Measurements from ENCODE around the gene CFAP46. TPM values are rescaled to one million over a fixed set of nuclear protein-coding genes. Genes with fewer than 3 reads are reported as not detected.
"Not testable (repeated sequence)": the region's sequence is repeated elsewhere in the genome, so short reads cannot be mapped to it uniquely, and the experiment has no call there.

CFAP46 gene
- total RNA-seq, 1 donor from 2014 or later = 1.3 TPM

- no peaks in the 10 kb centered on the region for H3K4me1 ChIP-seq (ENCODE audit: insufficient read depth, low read length)
- peaks cover 9% of the 10 kb centered on the region for H3K27me3 Mint-ChIP-seq (ENCODE audit: low read depth, unreplicated experiment)
- H3K36me3 Mint-ChIP-seq (ENCODE audit: low read depth, unreplicated experiment) = peaks cover 5% of the 10 kb centered on the region
- H3K36me3 ChIP-seq (ENCODE audit: insufficient read depth, low read length) = no peaks in the 10 kb centered on the region
- no peaks in the 10 kb centered on the region for H3K79me2 ChIP-seq (ENCODE audit: insufficient read depth, low read length)
- no peaks in the 10 kb centered on the region for H3K9me3 ChIP-seq (ENCODE audit: insufficient read depth, low read depth, low read length)
- H3K9me3 Mint-ChIP-seq (ENCODE audit: unreplicated experiment) = no peaks in the 10 kb centered on the region
- H3K4me1 Mint-ChIP-seq (ENCODE audit: low read depth, unreplicated experiment) = peaks cover 2% of the 10 kb centered on the region
- DNase-seq (ENCODE audit: low read depth) (no peak), FAIRE-seq (no peak)
- H3K27me3 ChIP-seq (ENCODE audit: insufficient read depth, low read length) = no peaks in the 10 kb centered on the region
- TF ChIP-seq EZH2 (IDR thresholded peaks at IDR 0.05; ENCODE audit: insufficient read depth, low read length) = no peak
- TF ChIP-seq, protein P1, sequence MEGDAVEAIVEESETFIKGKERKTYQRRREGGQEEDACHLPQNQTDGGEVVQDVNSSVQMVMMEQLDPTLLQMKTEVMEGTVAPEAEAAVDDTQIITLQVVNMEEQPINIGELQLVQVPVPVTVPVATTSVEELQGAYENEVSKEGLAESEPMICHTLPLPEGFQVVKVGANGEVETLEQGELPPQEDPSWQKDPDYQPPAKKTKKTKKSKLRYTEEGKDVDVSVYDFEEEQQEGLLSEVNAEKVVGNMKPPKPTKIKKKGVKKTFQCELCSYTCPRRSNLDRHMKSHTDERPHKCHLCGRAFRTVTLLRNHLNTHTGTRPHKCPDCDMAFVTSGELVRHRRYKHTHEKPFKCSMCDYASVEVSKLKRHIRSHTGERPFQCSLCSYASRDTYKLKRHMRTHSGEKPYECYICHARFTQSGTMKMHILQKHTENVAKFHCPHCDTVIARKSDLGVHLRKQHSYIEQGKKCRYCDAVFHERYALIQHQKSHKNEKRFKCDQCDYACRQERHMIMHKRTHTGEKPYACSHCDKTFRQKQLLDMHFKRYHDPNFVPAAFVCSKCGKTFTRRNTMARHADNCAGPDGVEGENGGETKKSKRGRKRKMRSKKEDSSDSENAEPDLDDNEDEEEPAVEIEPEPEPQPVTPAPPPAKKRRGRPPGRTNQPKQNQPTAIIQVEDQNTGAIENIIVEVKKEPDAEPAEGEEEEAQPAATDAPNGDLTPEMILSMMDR (IDR thresholded peaks at IDR 0.05; ENCODE audit: insufficient read depth, low read depth, low read length) = no peak
- H4K20me1 ChIP-seq (ENCODE audit: insufficient read depth, low read length) = no peaks in the 10 kb centered on the region
- H3K4me2 ChIP-seq (ENCODE audit: low read length) = no peak overlapping the region
- no peak overlapping the region for H3K4me3 ChIP-seq (ENCODE audit: insufficient read depth, low read depth, low read length)
- H3K27ac ChIP-seq (ENCODE audit: low read depth, low read length) = no peak overlapping the region
- H3K27ac Mint-ChIP-seq (ENCODE audit: unreplicated experiment) = no peak overlapping the region
- H2AFZ ChIP-seq (ENCODE audit: low read depth, low read length) = no peak overlapping the region
- no peak overlapping the region for H3K4me3 Mint-ChIP-seq (ENCODE audit: unreplicated experiment)
- no peak overlapping the region for H3K9ac ChIP-seq (ENCODE audit: low read length)
Observed at GRCh38 chr10:132925614-132926013, 16.8 kb downstream of the CFAP46 start.

- H3K4me3 Mint-ChIP-seq (ENCODE audit: unreplicated experiment) = no peak overlapping the region
- Histone ChIP-seq H3K36me3 (ENCODE audit: insufficient read depth, low read length) (no peaks in the 10 kb centered on the region), H3K9ac (ENCODE audit: low read length) (no peak overlapping the region), H4K20me1 (ENCODE audit: insufficient read depth, low read length) (no peaks in the 10 kb centered on the region), H3K27me3 (ENCODE audit: insufficient read depth, low read length) (no peaks in the 10 kb centered on the region), H3K4me2 (ENCODE audit: low read length) (no peak overlapping the region), H3K79me2 (ENCODE audit: insufficient read depth, low read length) (no peaks in the 10 kb centered on the region), H3K9me3 (ENCODE audit: insufficient read depth, low read depth, low read length) (no peaks in the 10 kb centered on the region), H2AFZ (ENCODE audit: low read depth, low read length) (no peak overlapping the region), H3K4me1 (ENCODE audit: insufficient read depth, low read length) (no peaks in the 10 kb centered on the region), H3K27ac (ENCODE audit: low read depth, low read length) (no peak overlapping the region), H3K4me3 (ENCODE audit: insufficient read depth, low read depth, low read length) (no peak overlapping the region)
- DNase-seq (ENCODE audit: low read depth) (no peak), FAIRE-seq (no peak)
- H3K27me3 Mint-ChIP-seq (ENCODE audit: low read depth, unreplicated experiment) = peaks cover 11% of the 10 kb centered on the region
- H3K27ac Mint-ChIP-seq (ENCODE audit: unreplicated experiment) = no peak overlapping the region
- no peaks in the 10 kb centered on the region for H3K9me3 Mint-ChIP-seq (ENCODE audit: unreplicated experiment)
- TF ChIP-seq, protein P1 (IDR thresholded peaks at IDR 0.05; ENCODE audit: insufficient read depth, low read depth, low read length) = no peak
- no peak for TF ChIP-seq EZH2 (IDR thresholded peaks at IDR 0.05; ENCODE audit: insufficient read depth, low read length)
- peaks cover 5% of the 10 kb centered on the region for H3K36me3 Mint-ChIP-seq (ENCODE audit: low read depth, unreplicated experiment)
- H3K4me1 Mint-ChIP-seq (ENCODE audit: low read depth, unreplicated experiment) = peaks cover 2% of the 10 kb centered on the region
Observed at GRCh38 chr10:132925071-132925561, 17.3 kb downstream of the CFAP46 start.

GRCh38 chr10:132924046-132924952, 18.1 kb downstream of the CFAP46 start:
- H3K27ac Mint-ChIP-seq (ENCODE audit: unreplicated experiment) = no peak overlapping the region
- FAIRE-seq = no peak
- H3K36me3 Mint-ChIP-seq (ENCODE audit: low read depth, unreplicated experiment) = peaks cover 2% of the 10 kb centered on the region

DNA sequence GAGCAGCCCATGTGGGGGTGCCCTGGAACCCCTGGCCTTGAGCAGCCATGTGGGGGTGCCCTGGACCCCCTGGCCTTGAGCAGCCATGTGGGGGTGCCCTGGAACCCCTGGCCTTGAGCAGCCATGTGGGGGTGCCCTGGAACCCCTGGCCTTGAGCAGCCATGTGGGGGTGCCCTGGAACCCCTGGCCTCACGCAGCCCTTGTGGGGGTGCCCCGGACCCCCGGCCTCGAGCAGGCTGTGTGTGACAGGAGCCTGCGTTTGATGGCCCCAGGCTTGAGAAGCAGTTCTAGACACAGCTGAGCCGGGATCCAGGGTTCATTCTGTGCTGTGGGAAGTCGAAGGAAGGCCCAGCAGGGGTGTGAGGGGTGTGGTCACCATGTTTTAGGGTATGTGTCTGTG, 19.0 kb downstream of the CFAP46 start:
- not testable (repeated sequence) for H3K27ac Mint-ChIP-seq (ENCODE audit: unreplicated experiment); H3K4me3 ChIP-seq (ENCODE audit: insufficient read depth, low read depth, low read length); H3K9me3 ChIP-seq (ENCODE audit: insufficient read depth, low read depth, low read length); H3K27me3 ChIP-seq (ENCODE audit: insufficient read depth, low read length); H2AFZ ChIP-seq (ENCODE audit: low read depth, low read length); H3K36me3 ChIP-seq (ENCODE audit: insufficient read depth, low read length); H3K27ac ChIP-seq (ENCODE audit: low read depth, low read length); H3K36me3 Mint-ChIP-seq (ENCODE audit: low read depth, unreplicated experiment); DNase-seq (ENCODE audit: low read depth); H3K4me1 Mint-ChIP-seq (ENCODE audit: low read depth, unreplicated experiment); H3K9ac ChIP-seq (ENCODE audit: low read length); H3K4me2 ChIP-seq (ENCODE audit: low read length); H3K9me3 Mint-ChIP-seq (ENCODE audit: unreplicated experiment); FAIRE-seq; H3K79me2 ChIP-seq (ENCODE audit: insufficient read depth, low read length); H4K20me1 ChIP-seq (ENCODE audit: insufficient read depth, low read length); H3K4me3 Mint-ChIP-seq (ENCODE audit: unreplicated experiment); H3K4me1 ChIP-seq (ENCODE audit: insufficient read depth, low read length)
- H3K27me3 Mint-ChIP-seq (ENCODE audit: low read depth, unreplicated experiment) = peaks cover 11% of the 10 kb centered on the region

More at GRCh38 chr10:132924046-132924952, 18.1 kb downstream of the CFAP46 start:
- no peak for DNase-seq (ENCODE audit: low read depth)
- Histone ChIP-seq H4K20me1 (ENCODE audit: insufficient read depth, low read length) (no peaks in the 10 kb centered on the region), H3K9me3 (ENCODE audit: insufficient read depth, low read depth, low read length) (no peaks in the 10 kb centered on the region), H2AFZ (ENCODE audit: low read depth, low read length) (no peak overlapping the region), H3K27me3 (ENCODE audit: insufficient read depth, low read length) (no peaks in the 10 kb centered on the region), H3K4me3 (ENCODE audit: insufficient read depth, low read depth, low read length) (no peak overlapping the region), H3K4me1 (ENCODE audit: insufficient read depth, low read length) (no peaks in the 10 kb centered on the region), H3K79me2 (ENCODE audit: insufficient read depth, low read length) (no peaks in the 10 kb centered on the region), H3K27ac (ENCODE audit: low read depth, low read length) (no peak overlapping the region), H3K9ac (ENCODE audit: low read length) (no peak overlapping the region), H3K4me2 (ENCODE audit: low read length) (no peak overlapping the region), H3K36me3 (ENCODE audit: insufficient read depth, low read length) (no peaks in the 10 kb centered on the region)
- TF ChIP-seq, protein P1 (IDR thresholded peaks at IDR 0.05; ENCODE audit: insufficient read depth, low read depth, low read length) = no peak
- no peak for TF ChIP-seq EZH2 (IDR thresholded peaks at IDR 0.05; ENCODE audit: insufficient read depth, low read length)
- H3K4me1 Mint-ChIP-seq (ENCODE audit: low read depth, unreplicated experiment) = no peaks in the 10 kb centered on the region
- H3K9me3 Mint-ChIP-seq (ENCODE audit: unreplicated experiment) = no peaks in the 10 kb centered on the region
- H3K4me3 Mint-ChIP-seq (ENCODE audit: unreplicated experiment) = no peak overlapping the region
- peaks cover 11% of the 10 kb centered on the region for H3K27me3 Mint-ChIP-seq (ENCODE audit: low read depth, unreplicated experiment)

Measured in astrocyte (in vitro differentiated cells and primary cell).